Motor neuron (in vitro differentiated cells): ENCODE data around the gene WDR88. TPM values are rescaled to one million over a fixed set of nuclear protein-coding genes. Genes with fewer than 3 reads are reported as not detected.
"Not testable (repeated sequence)": the region's sequence is repeated elsewhere in the genome, so short reads cannot be mapped to it uniquely, and the experiment has no call there.

ENCODE experiments used
- ATAC-seq, 8 experiments: fragments of 200-7000 bp; cut with Tn5 transposase; replicated peaks in 6 of 8; 2 replicates each; pipeline ENCODE4 v1.8.0; 2021; ENCODE audit warnings: mild to moderate bottlenecking in 8 of 8, moderate library complexity in 8 of 8
- H3K27ac ChIP-seq, 2 donors: fragments of 250-450 bp; sonication (Bioruptor Pico); 2 replicates each; pipeline ENCODE4 v1.9.0; 2021; ENCODE audit warnings: antibody characterized with exemption in 2 of 2, mild to moderate bottlenecking in 2 of 2, moderate library complexity in 1 of 2
- H3K4me1 ChIP-seq, 2 donors: fragments of 250-450 bp; sonication (Bioruptor Pico); replicated peaks in 1 of 2; 2 replicates each; pipeline ENCODE4 v1.6.1; 2021; ENCODE audit warnings: antibody characterized with exemption in 2 of 2, mild to moderate bottlenecking in 2 of 2, moderate library complexity in 1 of 2
- H3K4me3 ChIP-seq, 5 donors: fragments of 250-450 bp; sonication (Bioruptor Pico); 2 replicates each; pipeline ENCODE4 v1.9.0; 2021; ENCODE audit warnings: antibody characterized with exemption in 5 of 5, mild to moderate bottlenecking in 5 of 5, moderate library complexity in 4 of 5
- WGBS, 10 experiments: fragments of 450-650 bp; shearing (Covaris generic); methylation state at CpG; one replicate each; pipeline ENCODE4 v1.0.0; 2022; 5-methylcytosine and 5-hydroxymethylcytosine counted together
- in situ Hi-C, 9 experiments: fragments of 400-800 bp; cut with MboI; loops; one replicate each; pipeline ENCODE4 v1.15.0; 2021; ENCODE audit warnings: low sequenced_read_pairs in 9 of 9, low pct_unique_long_range_greater_than_20kb in 2 of 9; ENCODE audit not compliant: unreplicated experiment in 9 of 9
- total RNA-seq, 8 experiments: library from RNA; unstranded; fragments of 300-600 nt; gene quantifications; 2 replicates each; pipeline versions ENCODE4 v1.2.3 to v1.2.4, GENCODE V29; 2022

The WDR88 gene
- total RNA-seq, 8 experiments from 2014 or later: 0.25 to 1.4 (median 0.67) TPM

DNA sequence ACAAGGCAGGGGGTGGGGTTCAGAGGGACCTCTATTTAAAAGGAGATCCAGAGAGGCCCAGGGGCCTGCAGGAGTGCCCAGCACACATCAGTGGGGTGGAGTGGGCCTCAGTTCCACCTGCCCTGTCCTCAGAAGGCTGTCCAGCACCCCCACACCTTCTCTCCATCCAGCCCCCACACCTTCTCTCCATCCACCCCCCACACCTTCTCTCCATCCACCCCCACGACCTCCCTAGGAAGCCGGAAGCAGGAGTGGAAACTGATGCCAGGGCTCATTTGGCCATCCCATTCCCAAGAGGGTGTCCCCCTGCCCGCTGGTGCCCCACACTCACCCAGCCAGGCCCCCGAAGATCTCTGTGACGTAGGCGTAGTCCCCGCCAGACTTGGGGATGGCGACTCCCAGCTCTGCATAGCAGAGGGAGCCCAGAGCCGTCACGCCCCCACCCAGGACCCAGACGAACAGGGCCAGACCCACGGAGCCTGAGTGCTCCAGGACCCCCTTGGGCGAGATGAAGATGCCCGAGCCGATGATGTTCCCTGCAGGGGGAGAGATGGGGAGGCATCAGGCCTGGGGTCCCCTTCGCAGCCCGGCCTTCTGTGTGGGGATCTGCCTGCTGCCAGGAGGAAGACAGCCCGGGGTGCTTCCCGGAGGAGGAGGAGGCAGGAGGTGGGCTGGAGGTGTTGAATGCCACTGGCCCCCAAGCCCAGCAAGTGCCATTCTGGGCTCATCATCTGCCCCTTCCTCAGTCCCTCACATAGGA, 83.7 kb downstream of the WDR88 start:
- no peak overlapping the region for H3K4me3 ChIP-seq
- in situ Hi-C loops: no loop called here
- no peaks in the 10 kb centered on the region for H3K4me1 ChIP-seq
- WGBS, 10 experiments: no CpG with 5 or more reads among the region's 19 CpGs
- no peak for ATAC-seq
- H3K27ac ChIP-seq: no peak overlapping the region

- Histone ChIP-seq H3K4me1 (no peaks in the 10 kb centered on the region), H3K4me3 (no peak overlapping the region), H3K27ac (no peak overlapping the region)
- in situ Hi-C loops: no loop called here
- no peak for ATAC-seq
- 0 to 94% (median 75%) methylated on average over 1 to 7 of the region's 12 CpGs for WGBS, 10 experiments
Observed at GRCh38 chr19:33216198-33216830, 84.4 kb downstream of the WDR88 start.

- no peak overlapping the region for H3K4me3 ChIP-seq
- H3K27ac ChIP-seq: no peak overlapping the region
- 0 to 100% (median 80%) methylated on average over 1 to 4 of the region's 8 CpGs; no CpG with 5 or more reads in 4 of the 10 experiments for whole genome bisulfite sequencing, 10 experiments
- no peaks in the 10 kb centered on the region for H3K4me1 ChIP-seq
- in situ Hi-C loops: no loop called here
- ATAC-seq: no peak
Observed at GRCh38 chr19:33217881-33218280, 86.0 kb downstream of the WDR88 start.

GRCh38 chr19:33219261-33219815, 87.4 kb downstream of the WDR88 start:
- Histone ChIP-seq H3K27ac (no peak overlapping the region), H3K4me3 (no peak overlapping the region), H3K4me1 (no peaks in the 10 kb centered on the region)
- ATAC-seq: peak in 1 of 8 experiments; percentile 54
- WGBS, 10 experiments: 20 to 61% methylated on average over 1 to 6 of the region's 12 CpGs; no CpG with 5 or more reads in 8 of the 10 experiments
- in situ Hi-C loops: no loop called here

DNA sequence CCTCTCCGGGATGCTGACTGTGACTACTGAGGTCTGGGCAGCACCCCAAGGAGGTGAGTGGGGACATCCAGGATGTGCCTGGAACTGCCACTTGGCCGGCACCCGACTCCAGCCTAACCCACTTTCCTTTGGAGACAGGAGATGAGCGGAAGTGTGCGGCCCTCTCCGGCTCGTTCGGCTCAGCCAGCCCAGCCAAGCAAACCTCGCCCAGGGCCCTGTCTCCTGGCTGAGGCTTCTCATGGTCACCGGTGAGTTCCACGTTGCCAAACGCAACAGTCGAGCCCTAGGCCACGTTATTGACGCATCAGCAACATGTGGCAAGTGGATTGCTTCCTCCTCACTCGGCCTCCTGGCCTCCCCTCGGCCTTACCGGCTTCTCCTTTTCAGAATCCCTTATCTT, 88.2 kb downstream of the WDR88 start:
- Histone ChIP-seq H3K27ac (no peak overlapping the region), H3K4me1 (no peaks in the 10 kb centered on the region), H3K4me3 (no peak overlapping the region)
- in situ Hi-C loops: no loop called here
- ATAC-seq: no peak
- WGBS, 10 experiments: 69 to 100% (median 79%) methylated on average over 1 to 10 of the region's 18 CpGs; no CpG with 5 or more reads in 5 of the 10 experiments

GRCh38 chr19:33220735-33221134, 88.8 kb downstream of the WDR88 start:
- WGBS, 10 experiments: 44 to 78% (median 65%) methylated on average over 3 to 8 of the region's 9 CpGs; no CpG with 5 or more reads in 2 of the 10 experiments
- ATAC-seq: no peak
- H3K4me3 ChIP-seq: no peak overlapping the region
- in situ Hi-C loops: no loop called here
- H3K27ac ChIP-seq: no peak overlapping the region
- H3K4me1 ChIP-seq: peaks cover 0 to 1% of the 10 kb centered on the region in 2 donors

DNA sequence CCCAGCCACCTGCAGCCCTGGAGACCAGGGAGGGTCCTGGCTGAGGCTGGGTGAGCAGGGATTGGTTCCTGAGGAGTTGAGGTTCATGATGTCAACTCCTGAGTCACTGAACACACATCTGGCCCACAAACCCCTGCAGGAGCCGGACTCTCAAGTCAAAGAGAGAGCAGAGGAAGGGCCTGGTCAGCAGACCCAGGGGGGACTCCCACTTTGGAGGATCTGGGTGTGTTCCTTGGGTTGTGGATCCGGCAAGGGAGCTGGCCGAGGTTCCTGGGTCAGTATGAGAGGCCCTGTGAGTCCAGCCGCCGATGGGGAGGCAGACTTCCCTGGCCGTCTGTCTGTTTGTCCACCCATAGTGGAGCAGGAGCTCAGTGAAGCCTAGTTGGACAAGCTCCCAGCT, 89.7 kb downstream of the WDR88 start:
- in situ Hi-C loops: no loop called here
- H3K4me1 ChIP-seq: peaks cover 0 to 4% of the 10 kb centered on the region in 2 donors
- 42 to 83% (median 60%) methylated on average over 1 to 2 of the region's 6 CpGs; no CpG with 5 or more reads in 7 of the 10 experiments for WGBS, 10 experiments
- no peak overlapping the region for H3K4me3 ChIP-seq
- ATAC-seq: peak in 4 of 8 experiments; percentile 20 to 73 (median 51)
- no peak overlapping the region for H3K27ac ChIP-seq

DNA sequence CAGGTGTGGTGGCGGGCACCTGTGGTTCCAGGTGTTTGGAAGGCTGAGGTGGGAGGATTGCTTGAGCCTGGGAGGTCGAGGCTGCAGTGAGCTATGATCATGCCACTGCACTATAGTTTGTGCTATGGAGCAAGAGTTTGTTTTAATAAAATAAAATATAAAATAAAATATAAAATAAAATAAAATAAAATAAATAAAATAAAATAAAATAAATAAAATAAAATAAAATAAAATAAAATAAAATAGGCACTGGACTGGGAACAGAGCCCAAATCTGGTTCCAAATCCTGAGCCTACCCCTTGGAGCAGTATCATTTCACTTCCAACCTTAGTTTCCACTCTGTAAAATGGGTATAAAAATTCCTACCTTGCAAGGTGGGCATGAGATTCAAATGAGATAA, 90.3 kb downstream of the WDR88 start:
- H3K4me1 ChIP-seq, in situ Hi-C loops, H3K27ac ChIP-seq, ATAC-seq, H3K4me3 ChIP-seq: not testable (repeated sequence)
- WGBS, 10 experiments: 20 to 100% (median 77%) methylated on average over 1 to 2 of the region's 2 CpGs

DNA sequence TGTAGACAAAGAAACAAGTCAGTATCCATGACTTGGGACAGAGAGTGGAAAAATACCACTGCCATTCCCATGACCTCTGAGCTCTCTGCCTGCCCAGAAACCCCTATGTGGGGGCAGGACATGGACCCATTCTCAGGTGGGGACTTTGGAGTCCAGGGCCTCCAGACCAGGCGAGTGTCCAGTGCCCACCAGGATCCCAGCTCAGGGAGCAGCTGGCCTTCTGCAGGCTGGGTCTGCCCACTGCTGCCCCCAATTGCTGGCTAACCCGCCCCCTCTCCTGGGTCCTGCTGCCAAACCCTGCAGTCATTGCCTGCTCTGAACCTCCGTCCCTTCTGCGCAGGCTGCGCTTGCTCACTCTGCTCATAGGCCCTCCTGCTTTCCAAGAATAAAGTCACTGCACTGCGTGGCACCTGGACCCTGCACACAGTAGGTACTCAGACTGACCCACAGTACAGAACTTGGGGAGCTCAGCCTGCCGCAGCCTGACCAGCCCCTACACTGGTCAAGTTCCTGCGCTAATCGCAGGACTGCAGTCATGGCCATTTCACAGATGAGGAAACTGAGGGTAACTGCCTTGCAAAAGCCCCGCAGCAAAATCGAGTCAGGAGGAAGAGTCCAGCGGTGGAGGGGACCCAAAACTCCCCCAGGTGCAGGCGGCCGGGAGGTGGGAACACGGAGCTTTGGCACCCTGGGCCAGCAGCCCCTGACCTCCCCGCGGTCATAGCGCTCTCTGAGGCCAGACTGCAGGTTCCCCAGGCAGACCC, 93.0 kb downstream of the WDR88 start:
- in situ Hi-C loops: loop anchor here in 4 of 9 experiments (25.0 kb wide), 2 partner anchors 187 to 537 kb away; no protein-coding TSS in a partner anchor
- Histone ChIP-seq H3K4me1 (peaks cover 0 to 4% of the 10 kb centered on the region in 2 donors), H3K27ac (no peak overlapping the region), H3K4me3 (peak overlapping the region in 2 of 5 donors; percentile 20 to 24)
- 8 to 86% (median 48%) methylated on average over 2 to 7 of the region's 18 CpGs; no CpG with 5 or more reads in 3 of the 10 experiments for WGBS, 10 experiments
- no peak for ATAC-seq

Other genes starting within 250 kb of the WDR88 start
- 10 to 100 TPM in 7 of 8 experiments, 1 to 10 TPM in 1; 7.2 to 29.6 (median 18.2) TPM for gene CEP89, start 160.2 kb upstream of the WDR88 start, total RNA-seq
- gene FAAP24, start 159.9 kb upstream of the WDR88 start, total RNA-seq: 1 to 10 TPM; 1.0 to 4.5 (median 2.1) TPM
- gene RHPN2, start 67.2 kb upstream of the WDR88 start, total RNA-seq: 10 to 100 TPM in 3 of 8 experiments, 1 to 10 TPM in 5; 5.7 to 65.7 (median 9.5) TPM
- 10 to 100 TPM in 3 of 8 experiments, 1 to 10 TPM in 5; 5.9 to 11.1 (median 9.2) TPM for gene GPATCH1, start 50.9 kb upstream of the WDR88 start, total RNA-seq
- gene LRP3, start 62.2 kb downstream of the WDR88 start, total RNA-seq: 10 to 100 TPM in 6 of 8 experiments, 1 to 10 TPM in 2; 9.1 to 29.2 (median 24.0) TPM
- 1 to 10 TPM in 1 of 8 experiments, under 1 TPM in 7; 0.20 to 1.7 (median 0.43) TPM for gene SLC7A10, start 93.7 kb downstream of the WDR88 start, total RNA-seq
- gene CEBPA, start 170.4 kb downstream of the WDR88 start, total RNA-seq: 1 to 10 TPM in 6 of 8 experiments, under 1 TPM in 2; 0.46 to 4.9 (median 2.5) TPM
- gene CEBPG, start 241.6 kb downstream of the WDR88 start, total RNA-seq: 100 to 1,000 TPM in 1 of 8 experiments, 10 to 100 TPM in 7; 14.5 to 104 (median 49.9) TPM